ENCODE data around the gene ATPAF1.

GRCh38 chr1:46612937-46613660, 55.1 kb downstream of the ATPAF1 start:
- TF ChIP-seq CTCF (IDR thresholded peaks at IDR 0.05) (no peak), POLR2A (IDR thresholded peaks at IDR 0.05) (no peak)
